Gastrocnemius medialis (tissue), 4 donors: ENCODE data around the gene FEN1.

Experiments
- POLR2A ChIP-seq, 2 donors: fragments of 450-650 bp; IDR thresholded peaks; one replicate each; pipeline ENCODE4 v1.6.1; 2017; ENCODE audit warnings: antibody characterized with exemption in 2 of 2, mild to moderate bottlenecking in 2 of 2, moderate library complexity in 2 of 2
- TF ChIP-seq, protein P1 (sequence below), 5 experiments: fragments of 450-650 bp in 3 of 5; fragments of 200-600 bp in 2 of 5; sonication (generic) in 2 of 5; IDR thresholded peaks in 4 of 5; conservative IDR thresholded peaks in 1 of 5; 1 replicate in 4 of 5; 2 replicates in 1 of 5; pipeline ENCODE4 v1.5.1; 2016 to 2019; ENCODE audit warnings: antibody characterized with exemption in 5 of 5, mild to moderate bottlenecking in 3 of 5, moderate library complexity in 3 of 5

DNA sequence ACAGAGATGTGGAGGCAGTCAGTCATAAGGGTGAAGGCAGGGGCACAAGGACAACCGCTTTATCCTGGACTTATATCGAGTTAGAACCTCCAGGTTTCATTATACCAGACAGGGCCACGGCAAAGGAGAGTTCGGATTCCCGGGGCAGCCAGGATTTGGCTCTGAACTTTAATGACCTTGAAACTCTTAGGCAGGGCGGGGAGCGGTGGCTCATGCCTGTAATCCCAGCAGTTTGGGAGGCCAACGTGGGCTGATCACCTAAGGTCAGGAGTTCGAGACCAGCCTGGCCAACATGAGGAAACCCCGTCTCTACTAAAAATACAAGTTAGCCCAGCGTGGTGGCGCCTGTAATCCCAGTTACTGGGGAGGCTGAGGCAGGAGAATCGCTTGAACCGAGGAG is 41.3 kb upstream of the FEN1 start:
- TF ChIP-seq, protein P1, sequence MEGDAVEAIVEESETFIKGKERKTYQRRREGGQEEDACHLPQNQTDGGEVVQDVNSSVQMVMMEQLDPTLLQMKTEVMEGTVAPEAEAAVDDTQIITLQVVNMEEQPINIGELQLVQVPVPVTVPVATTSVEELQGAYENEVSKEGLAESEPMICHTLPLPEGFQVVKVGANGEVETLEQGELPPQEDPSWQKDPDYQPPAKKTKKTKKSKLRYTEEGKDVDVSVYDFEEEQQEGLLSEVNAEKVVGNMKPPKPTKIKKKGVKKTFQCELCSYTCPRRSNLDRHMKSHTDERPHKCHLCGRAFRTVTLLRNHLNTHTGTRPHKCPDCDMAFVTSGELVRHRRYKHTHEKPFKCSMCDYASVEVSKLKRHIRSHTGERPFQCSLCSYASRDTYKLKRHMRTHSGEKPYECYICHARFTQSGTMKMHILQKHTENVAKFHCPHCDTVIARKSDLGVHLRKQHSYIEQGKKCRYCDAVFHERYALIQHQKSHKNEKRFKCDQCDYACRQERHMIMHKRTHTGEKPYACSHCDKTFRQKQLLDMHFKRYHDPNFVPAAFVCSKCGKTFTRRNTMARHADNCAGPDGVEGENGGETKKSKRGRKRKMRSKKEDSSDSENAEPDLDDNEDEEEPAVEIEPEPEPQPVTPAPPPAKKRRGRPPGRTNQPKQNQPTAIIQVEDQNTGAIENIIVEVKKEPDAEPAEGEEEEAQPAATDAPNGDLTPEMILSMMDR (IDR thresholded peaks at IDR 0.05 in 4 of 5, conservative IDR thresholded peaks at IDR 0.05 in 1 of 5): no peak
- TF ChIP-seq POLR2A (IDR thresholded peaks at IDR 0.05): no peak
